GM12878 (cell line): ENCODE results near the gene MGAT5.

Experiments
- CTCF ChIP-seq, 3 experiments: IDR thresholded peaks in 2 of 3; conservative IDR thresholded peaks in 1 of 3; 2 replicates each; pipeline ENCODE4 v1.5.1; 2011; ENCODE audit warnings: low read depth in 3 of 3, low read length in 3 of 3, mild to moderate bottlenecking in 3 of 3, control low read depth in 2 of 3, moderate library complexity in 2 of 3, inconsistent platforms in 1 of 3, mixed read lengths in 1 of 3; ENCODE audit not compliant: control insufficient read depth in 2 of 3, insufficient read depth in 1 of 3; ENCODE audit errors: extremely low read depth in 1 of 3
- RAD21 ChIP-seq: IDR thresholded peaks from 2 replicates; pipeline ENCODE4 v1.6.1; 2011; ENCODE audit warnings: mild to moderate bottlenecking, low read depth, low read length, moderate library complexity; ENCODE audit not compliant: insufficient read depth
- USF2 ChIP-seq: IDR thresholded peaks from 2 replicates; pipeline ENCODE4 v1.6.1; 2011; ENCODE audit warnings: low read depth, low read length, improper control_type of control experiment, borderline replicate concordance

- TF ChIP-seq CTCF (IDR thresholded peaks at IDR 0.05 in 2 of 3, conservative IDR thresholded peaks at IDR 0.05 in 1 of 3; ENCODE audit: control insufficient read depth in 2 of 3, extremely low read depth in 1 of 3, insufficient read depth in 1 of 3, low read depth in 3 of 3, low read length in 3 of 3) (no peak), RAD21 (no peak), USF2 (no peak)
Measured at GRCh38 chr2:134259994-134260393, 6.1 kb downstream of the MGAT5 start.
